Spleen (tissue), 7 donors: Measurements from ENCODE around the gene NCAN.

Experiments used
- POLR2AphosphoS5 ChIP-seq, 3 donors: sonication (generic); formaldehyde crosslinking; IDR thresholded peaks; one replicate each; pipeline ENCODE4 v1.5.1; 2017; ENCODE audit warnings: antibody characterized with exemption in 3 of 3
- TF ChIP-seq, protein P1 (sequence below), 11 experiments: fragments of 200-600 bp in 7 of 11; fragments of 450-650 bp in 4 of 11; sonication (generic) in 4 of 11; IDR thresholded peaks in 8 of 11; conservative IDR thresholded peaks in 3 of 11; 1 replicate in 7 of 11; 2 replicates in 4 of 11; pipeline versions ENCODE4 v1.4.0 to v1.8.0; 2016 to 2021; ENCODE audit warnings: antibody characterized with exemption in 11 of 11, inconsistent platforms in 4 of 11, mild to moderate bottlenecking in 1 of 11
- donor health status: DM: no; HTN: no; CAD: no; lungs with moderate emphysema.
- donor health status: DM: no; HTN: no; CAD: no.
- donor health status: DM: no; HTN: no; CAD: no.

DNA sequence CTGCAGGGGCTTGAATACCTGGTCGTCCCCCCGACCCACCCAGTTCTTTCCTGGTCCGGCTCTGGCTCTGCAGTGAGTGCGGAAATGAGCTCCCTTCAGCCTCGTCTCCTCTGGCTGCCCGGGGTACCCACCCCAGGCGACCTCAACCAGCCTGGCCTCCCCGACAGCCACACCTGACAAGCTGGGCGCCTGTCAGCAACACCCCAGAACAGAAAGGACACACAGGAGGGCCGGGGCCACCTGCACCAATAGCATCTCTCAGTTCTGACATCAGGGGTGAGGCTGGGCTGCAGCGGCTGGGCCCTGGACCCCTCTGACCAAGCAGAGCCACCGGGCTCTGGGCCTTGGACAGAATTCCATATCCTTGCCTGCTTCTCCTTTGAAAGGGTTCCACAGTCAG is 88.9 kb downstream of the NCAN start:
- TF ChIP-seq, protein P1, sequence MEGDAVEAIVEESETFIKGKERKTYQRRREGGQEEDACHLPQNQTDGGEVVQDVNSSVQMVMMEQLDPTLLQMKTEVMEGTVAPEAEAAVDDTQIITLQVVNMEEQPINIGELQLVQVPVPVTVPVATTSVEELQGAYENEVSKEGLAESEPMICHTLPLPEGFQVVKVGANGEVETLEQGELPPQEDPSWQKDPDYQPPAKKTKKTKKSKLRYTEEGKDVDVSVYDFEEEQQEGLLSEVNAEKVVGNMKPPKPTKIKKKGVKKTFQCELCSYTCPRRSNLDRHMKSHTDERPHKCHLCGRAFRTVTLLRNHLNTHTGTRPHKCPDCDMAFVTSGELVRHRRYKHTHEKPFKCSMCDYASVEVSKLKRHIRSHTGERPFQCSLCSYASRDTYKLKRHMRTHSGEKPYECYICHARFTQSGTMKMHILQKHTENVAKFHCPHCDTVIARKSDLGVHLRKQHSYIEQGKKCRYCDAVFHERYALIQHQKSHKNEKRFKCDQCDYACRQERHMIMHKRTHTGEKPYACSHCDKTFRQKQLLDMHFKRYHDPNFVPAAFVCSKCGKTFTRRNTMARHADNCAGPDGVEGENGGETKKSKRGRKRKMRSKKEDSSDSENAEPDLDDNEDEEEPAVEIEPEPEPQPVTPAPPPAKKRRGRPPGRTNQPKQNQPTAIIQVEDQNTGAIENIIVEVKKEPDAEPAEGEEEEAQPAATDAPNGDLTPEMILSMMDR (IDR thresholded peaks at IDR 0.05 in 8 of 11, conservative IDR thresholded peaks at IDR 0.05 in 3 of 11): no peak
- TF ChIP-seq POLR2AphosphoS5 (IDR thresholded peaks at IDR 0.05): no peak
